ENCODE data around the gene BRCA2. TPM values are rescaled to one million over a fixed set of nuclear protein-coding genes. Genes with fewer than 3 reads are reported as not detected.

BRCA2 gene
- 1.9 TPM for total RNA-seq

GRCh38 chr13:32315238-32316027, at the start of gene BRCA2, which contains the start of gene ZAR1L:
TSS of gene BRCA2 (plus strand) at chr13:32315508. CDS start at chr13:32316461, 953 bp downstream.
TSS of gene ZAR1L (minus strand) at chr13:32315363. CDS start at chr13:32311925, 3,438 bp downstream.
- DNase-seq (ENCODE audit: low read depth in 2 of 3, low spot score in 2 of 3) = peak; percentile 82 to 93 (median 92)

- DNase-seq (ENCODE audit: low read depth in 2 of 3, low spot score in 2 of 3) = no peak
These were observed 49.6 kb upstream of the BRCA2 start for GRCh38 chr13:32265726-32266125.

- DNase-seq (ENCODE audit: low read depth in 2 of 3, low spot score in 2 of 3) = no peak
These were observed 49.2 kb upstream of the BRCA2 start for GRCh38 chr13:32266130-32266529.

- DNase-seq (ENCODE audit: low read depth in 2 of 3, low spot score in 2 of 3) = peak; percentile 6 to 43 (median 20)
These were observed 47.4 kb upstream of the BRCA2 start for GRCh38 chr13:32267836-32268439.

GRCh38 chr13:32272021-32272683, 43.2 kb upstream of the BRCA2 start:
- DNase-seq (ENCODE audit: low read depth in 2 of 3, low spot score in 2 of 3) = no peak

- no peak for DNase-seq (ENCODE audit: low read depth in 2 of 3, low spot score in 2 of 3)
These were observed 37.5 kb upstream of the BRCA2 start for GRCh38 chr13:32277839-32278238.

- DNase-seq (ENCODE audit: low read depth in 2 of 3, low spot score in 2 of 3) = no peak
These were observed 36.9 kb upstream of the BRCA2 start for GRCh38 chr13:32278426-32278825.

- no peak for DNase-seq (ENCODE audit: low read depth in 2 of 3, low spot score in 2 of 3)
These were observed 34.2 kb upstream of the BRCA2 start for GRCh38 chr13:32281096-32281495.

GRCh38 chr13:32282096-32282711, 33.1 kb upstream of the BRCA2 start:
- DNase-seq (ENCODE audit: low read depth in 2 of 3, low spot score in 2 of 3) = no peak

- DNase-seq (ENCODE audit: low read depth in 2 of 3, low spot score in 2 of 3) = no peak
These were observed 30.2 kb upstream of the BRCA2 start for GRCh38 chr13:32284927-32285632.

GRCh38 chr13:32285633-32285965, 29.7 kb upstream of the BRCA2 start:
- DNase-seq (ENCODE audit: low read depth in 2 of 3, low spot score in 2 of 3) = no peak

- DNase-seq (ENCODE audit: low read depth in 2 of 3, low spot score in 2 of 3) = peak in 1 of 3 donors; percentile 51
These were observed 18.1 kb upstream of the BRCA2 start for GRCh38 chr13:32297206-32297605.

- DNase-seq (ENCODE audit: low read depth in 2 of 3, low spot score in 2 of 3) = no peak
These were observed 16.6 kb upstream of the BRCA2 start for GRCh38 chr13:32298695-32299094.

- DNase-seq (ENCODE audit: low read depth in 2 of 3, low spot score in 2 of 3) = peak in 1 of 3 donors; percentile 5
These were observed 15.4 kb upstream of the BRCA2 start for GRCh38 chr13:32299893-32300292.

- DNase-seq (ENCODE audit: low read depth in 2 of 3, low spot score in 2 of 3) = peak in 1 of 3 donors; percentile 43
These were observed 14.9 kb upstream of the BRCA2 start for GRCh38 chr13:32300406-32300805.

- no peak for DNase-seq (ENCODE audit: low read depth in 2 of 3, low spot score in 2 of 3)
These were observed 14.4 kb upstream of the BRCA2 start for GRCh38 chr13:32300920-32301319.

GRCh38 chr13:32302461-32302860, 12.8 kb upstream of the BRCA2 start:
- DNase-seq (ENCODE audit: low read depth in 2 of 3, low spot score in 2 of 3) = no peak

- no peak for DNase-seq (ENCODE audit: low read depth in 2 of 3, low spot score in 2 of 3)
These were observed 9.7 kb upstream of the BRCA2 start for GRCh38 chr13:32305646-32306045.

- peak in 1 of 3 donors; percentile 43 for DNase-seq (ENCODE audit: low read depth in 2 of 3, low spot score in 2 of 3)
These were observed 5.8 kb upstream of the BRCA2 start for GRCh38 chr13:32309312-32310133.

All from hematopoietic multipotent progenitor cell (in vitro differentiated cells).